ENCODE measurements around the gene NOS3. TPM values are rescaled to one million over a fixed set of nuclear protein-coding genes. Genes with fewer than 3 reads are reported as not detected.
A peak's percentile ranks its signal among the peaks of the same experiment; 100 is the strongest.

Gene NOS3
- total and polyA plus RNA-seq, 9 of the 15 experiments (the other 6 are each of a cell fraction or from before 2014, with no cell fraction given), result 1.1 to 121 (median 23.6) TPM

DNA sequence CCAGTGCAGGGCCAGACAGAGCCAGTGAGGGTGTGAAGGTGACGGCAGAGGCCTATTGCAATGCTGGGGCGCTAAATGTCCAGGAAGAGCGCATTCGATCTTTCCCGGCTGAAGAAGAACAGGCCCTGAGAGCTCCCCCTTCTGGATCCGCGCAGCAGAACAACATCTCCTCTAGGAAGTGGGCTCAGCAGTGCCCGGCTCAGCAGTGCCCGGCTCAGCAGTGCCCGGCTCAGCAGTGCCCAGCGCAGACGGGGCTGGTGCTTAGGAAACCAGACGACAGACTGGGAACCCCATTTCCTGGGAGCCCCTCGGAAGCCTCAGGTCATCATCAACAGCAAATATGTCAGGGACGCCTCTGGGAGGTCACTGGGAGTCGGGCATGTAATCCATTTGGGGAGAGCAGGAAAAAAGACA, 4.7 kb upstream of the NOS3 start (continued):
- TF ChIP-seq ZFP91 (CRISPR knock-in tag; IDR thresholded peaks at IDR 0.05) (no peak), CAMTA2 (CRISPR knock-in tag; conservative IDR thresholded peaks at IDR 0.05) (no peak), HMG20A (CRISPR knock-in tag; conservative IDR thresholded peaks at IDR 0.05) (no peak), FOSL1 (tag; conservative IDR thresholded peaks at IDR 0.05) (no peak), ARID2 (IDR thresholded peaks at IDR 0.05) (0 out of 2 replicates have a peak, but pooled peaks have one; percentile 52), SMAD4 (CRISPR knock-in tag; conservative IDR thresholded peaks at IDR 0.05) (peak; percentile 35; the same call in 1 of the 2 replicates), BHLHE40 (IDR thresholded peaks at IDR 0.05; ENCODE audit: low read length) (0 out of 2 replicates have a peak, but pooled peaks have one; percentile 39), NR1H2 (CRISPR knock-in tag; IDR thresholded peaks at IDR 0.05) (no peak), GATAD2B (IDR thresholded peaks at IDR 0.05; ENCODE audit: borderline replicate concordance) (no peak), SNIP1 (IDR thresholded peaks at IDR 0.05; ENCODE audit: low read depth) (no peak), CREM (IDR thresholded peaks at IDR 0.05; ENCODE audit: low read depth) (0 out of 2 replicates have a peak, but pooled peaks have one; percentile 12), ZFX (CRISPR knock-in tag; IDR thresholded peaks at IDR 0.05) (peak; percentile 12; the same call in 1 of the 2 replicates), FIP1L1 (IDR thresholded peaks at IDR 0.05; ENCODE audit: low read depth, low read length, poor library complexity, severe bottlenecking) (no peak), PRMT5 (CRISPR knock-in tag; IDR thresholded peaks at IDR 0.05) (no peak), ARHGAP35 (IDR thresholded peaks at IDR 0.05; ENCODE audit: partially characterized antibody) (no peak), CBX3 (IDR thresholded peaks at IDR 0.05; ENCODE audit: borderline replicate concordance in 1 of 2, low read length in 2 of 2) (no peak), CTCFL (IDR thresholded peaks at IDR 0.05; ENCODE audit: borderline replicate concordance, insufficient read depth, low read depth, low read length, poor library complexity, severe bottlenecking) (peak; percentile 82), C11orf30 (IDR thresholded peaks at IDR 0.05; ENCODE audit: low read depth) (no peak), SMARCA5 (IDR thresholded peaks at IDR 0.05) (no peak), RCOR1 (IDR thresholded peaks at IDR 0.05; ENCODE audit: borderline replicate concordance in 1 of 2, low read depth in 2 of 2, low read length in 2 of 2) (peak in 1 of 2 experiments; percentile 51; a peak in 1 of 4 replicates), TCF7 (IDR thresholded peaks at IDR 0.05; ENCODE audit: borderline replicate concordance) (0 out of 2 replicates have a peak, but pooled peaks have one; percentile 47), ZBED1 (IDR thresholded peaks at IDR 0.05) (no peak), MECOM (CRISPR knock-in tag; IDR thresholded peaks at IDR 0.05) (0 out of 2 replicates have a peak, but pooled peaks have one; percentile 15), ZNF24 (IDR thresholded peaks at IDR 0.05) (no peak), GTF2F1 (IDR thresholded peaks at IDR 0.05; ENCODE audit: low read depth, low read length) (0 out of 2 replicates have a peak, but pooled peaks have one; percentile 37), CBFA2T3 (IDR thresholded peaks at IDR 0.05) (no peak)
- TF ChIP-seq, protein P1, sequence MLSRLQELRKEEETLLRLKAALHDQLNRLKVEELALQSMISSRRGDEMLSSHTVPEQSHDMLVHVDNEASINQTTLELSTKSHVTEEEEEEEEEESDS (CRISPR knock-in tag; IDR thresholded peaks at IDR 0.05), result no peak
- TF ChIP-seq, protein P2, sequence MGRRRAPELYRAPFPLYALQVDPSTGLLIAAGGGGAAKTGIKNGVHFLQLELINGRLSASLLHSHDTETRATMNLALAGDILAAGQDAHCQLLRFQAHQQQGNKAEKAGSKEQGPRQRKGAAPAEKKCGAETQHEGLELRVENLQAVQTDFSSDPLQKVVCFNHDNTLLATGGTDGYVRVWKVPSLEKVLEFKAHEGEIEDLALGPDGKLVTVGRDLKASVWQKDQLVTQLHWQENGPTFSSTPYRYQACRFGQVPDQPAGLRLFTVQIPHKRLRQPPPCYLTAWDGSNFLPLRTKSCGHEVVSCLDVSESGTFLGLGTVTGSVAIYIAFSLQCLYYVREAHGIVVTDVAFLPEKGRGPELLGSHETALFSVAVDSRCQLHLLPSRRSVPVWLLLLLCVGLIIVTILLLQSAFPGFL (CRISPR knock-in tag; IDR thresholded peaks at IDR 0.05), result peak; percentile 28; the same call in 1 of the 2 replicates

Measured in K562 (cell line).